Endothelial cell of umbilical vein (primary cell): ENCODE data around the gene ZCWPW1. TPM values are rescaled to one million over a fixed set of nuclear protein-coding genes. Genes with fewer than 3 reads are reported as not detected.

Experiments used
- BruUV-seq: library from RNA; stranded (reverse); fragments of 400-500 nt; replicated peaks from 2 replicates; lab custom pipeline; 2021; lab: Mats Ljungman, UMichigan
- CTCF ChIA-PET: fragments of 300-600, 350-600 bp; sonication (Branson Sonifier 250); formaldehyde crosslinking; loops from one replicate; lab custom pipeline; 2021; ENCODE audit warnings: antibody characterized with exemption, inconsistent platforms; lab: Charles Lee
- POLR2A ChIA-PET: fragments of 300-600, 350-600 bp; sonication (Branson Sonifier 250); formaldehyde crosslinking; loops from one replicate; lab custom pipeline; 2021; ENCODE audit warnings: antibody characterized with exemption, inconsistent platforms; lab: Charles Lee
- DNase-seq: peaks from one replicate; pipeline ENCODE4 v3.0.0-alpha.2; 2011; ENCODE audit warnings: low read depth, low spot score
- FAIRE-seq: peaks from 2 replicates; lab custom pipeline; 2011; peaks lifted over from hg19 to GRCh38; lab: Jason Lieb, UNC
- H2AFZ ChIP-seq: 2 replicates; pipeline ENCODE4 v1.6.0; 2012; ENCODE audit warnings: low read depth, low read length, control low read depth, inconsistent platforms
- H3K27ac ChIP-seq: 2 replicates; pipeline ENCODE4 v1.5.1; 2011; ENCODE audit warnings: low read depth, mild to moderate bottlenecking, control low read depth, low read length, moderate library complexity; ENCODE audit not compliant: insufficient read depth
- H3K27me3 ChIP-seq, 2 experiments: 2 replicates each; pipeline versions ENCODE4 v1.6.0 to v1.6.1; 2011; ENCODE audit warnings: low read length in 2 of 2, mixed read lengths in 1 of 2; ENCODE audit not compliant: control insufficient read depth in 2 of 2, insufficient read depth in 2 of 2
- H3K36me3 ChIP-seq, 2 experiments: 2 replicates in 1 of 2; 3 replicates in 1 of 2; pipeline ENCODE4 v1.5.1; 2011; ENCODE audit warnings: low read length in 2 of 2, mild to moderate bottlenecking in 1 of 2, moderate library complexity in 1 of 2; ENCODE audit not compliant: control insufficient read depth in 2 of 2, insufficient read depth in 2 of 2; ENCODE audit errors: extremely low read depth in 1 of 2
- H3K4me1 ChIP-seq: 3 replicates; pipeline ENCODE4 v1.5.1; 2011; ENCODE audit warnings: mild to moderate bottlenecking, low read length; ENCODE audit not compliant: control insufficient read depth, insufficient read depth; ENCODE audit errors: extremely low read depth
- H3K4me2 ChIP-seq: 2 replicates; pipeline ENCODE4 v1.6.1; 2011; ENCODE audit warnings: low read length, control low read depth, mixed read lengths; ENCODE audit not compliant: insufficient read depth
- H3K4me3 ChIP-seq, 3 experiments: fragments of 200-600 bp in 1 of 3; sonication (generic), shearing (Covaris generic) in 1 of 3; replicated peaks in 1 of 3; 2 replicates each; pipeline ENCODE4 v1.5.1; 2011 to 2016; ENCODE audit warnings: control low read depth in 3 of 3, low read length in 3 of 3, mild to moderate bottlenecking in 2 of 3, inconsistent platforms in 1 of 3, low read depth in 1 of 3, moderate library complexity in 1 of 3; ENCODE audit not compliant: insufficient read depth in 1 of 3
- H3K79me2 ChIP-seq: 2 replicates; pipeline ENCODE4 v1.6.0; 2012; ENCODE audit warnings: low read length, inconsistent platforms; ENCODE audit not compliant: control insufficient read depth, insufficient read depth
- H3K9ac ChIP-seq: replicated peaks from 2 replicates; pipeline ENCODE3; 2011; ENCODE audit warnings: low read length, control low read depth; ENCODE audit not compliant: insufficient read depth; ENCODE audit errors: extremely low read depth
- H3K9me1 ChIP-seq: replicated peaks from 3 replicates; pipeline ENCODE4 v1.6.0; 2011; ENCODE audit warnings: mild to moderate bottlenecking, low read length; ENCODE audit not compliant: control insufficient read depth, insufficient read depth; ENCODE audit errors: extremely low read depth
- H3K9me3 ChIP-seq: replicated peaks from 2 replicates; pipeline ENCODE4 v1.5.1; 2012; ENCODE audit warnings: low read length, inconsistent platforms; ENCODE audit not compliant: control insufficient read depth, insufficient read depth
- H4K20me1 ChIP-seq: replicated peaks from 2 replicates; pipeline ENCODE3; 2011; ENCODE audit warnings: mild to moderate bottlenecking, low read length; ENCODE audit not compliant: control insufficient read depth, insufficient read depth; ENCODE audit errors: extremely low read depth
- CTCF ChIP-seq, 2 donors: IDR thresholded peaks; 1 replicate in 1 of 2; 2 replicates in 1 of 2; pipeline ENCODE4 v1.5.1; 2011; ENCODE audit warnings: low read length in 2 of 2, mild to moderate bottlenecking in 2 of 2, moderate library complexity in 2 of 2, control low read depth in 1 of 2, inconsistent platforms in 1 of 2, low read depth in 1 of 2; ENCODE audit not compliant: insufficient read depth in 1 of 2; ENCODE audit errors: extremely low read depth in 1 of 2
- EZH2 ChIP-seq: IDR thresholded peaks from 2 replicates; pipeline ENCODE4 v1.6.1; 2012; ENCODE audit warnings: borderline replicate concordance, low read depth, mild to moderate bottlenecking, moderate library complexity, low read length, inconsistent platforms; ENCODE audit not compliant: severe bottlenecking
- FOS ChIP-seq: IDR thresholded peaks from 2 replicates; pipeline ENCODE4 v1.6.1; 2011; ENCODE audit warnings: mild to moderate bottlenecking, low read length, moderate library complexity, borderline replicate concordance; ENCODE audit not compliant: insufficient read depth
- GATA2 ChIP-seq: IDR thresholded peaks from 2 replicates; pipeline ENCODE4 v1.7.0; 2011; ENCODE audit warnings: low read depth, mild to moderate bottlenecking, moderate library complexity, mixed read lengths, low read length; ENCODE audit not compliant: insufficient read length, insufficient read depth
- JUN ChIP-seq: IDR thresholded peaks from 2 replicates; pipeline ENCODE4 v1.6.1; 2011; ENCODE audit warnings: borderline replicate concordance, low read depth; ENCODE audit not compliant: insufficient read length, insufficient read depth
- MAX ChIP-seq: IDR thresholded peaks from 2 replicates; pipeline ENCODE4 v1.6.1; 2011; ENCODE audit not compliant: insufficient read depth, insufficient read length
- MYC ChIP-seq: IDR thresholded peaks from one replicate; pipeline ENCODE4 v1.6.1; 2011; ENCODE audit warnings: mild to moderate bottlenecking, low read depth, low read length
- POLR2A ChIP-seq: IDR thresholded peaks from 2 replicates; pipeline ENCODE4 v1.6.1; 2012; ENCODE audit warnings: low read depth, mild to moderate bottlenecking, control low read depth, low read length
- POLR2AphosphoS5 ChIP-seq: IDR thresholded peaks from 2 replicates; pipeline ENCODE4 v1.6.1; 2012; ENCODE audit warnings: low read depth, mild to moderate bottlenecking, control low read depth, low read length, moderate library complexity; ENCODE audit not compliant: insufficient read depth
- dilution Hi-C: fragments of 300-500 bp; cut with MboI; formaldehyde crosslinking; loops from one replicate; pipeline ENCODE4 v1.15.0; 2019; ENCODE audit warnings: low sequenced_read_pairs; ENCODE audit not compliant: extremely low pct_ligation_motif_present
- intact Hi-C: fragments of 100-400 bp; cut with micrococcal nuclease; formaldehyde crosslinking; loops from one replicate; pipeline ENCODE4 v1.10.0; 2022
- polyA plus RNA-seq, 4 experiments: library from polyadenylated mRNA; depleted of rRNA in 3 of 4; stranded (reverse) in 3 of 4; unstranded in 1 of 4; fragments of >200 nt; gene quantifications; 2 replicates each; pipeline versions ENCODE4 v1.2.1 to v1.2.3, GENCODE V29; 2011 to 2012; ENCODE audit warnings: missing spikeins in 1 of 4
- total RNA-seq: library from RNA; stranded (reverse); gene quantifications from 2 replicates; pipeline ENCODE4 v1.2.3, GENCODE V29; 2021

The ZCWPW1 gene
- total and polyA plus RNA-seq, 2 donors (not counting 3 experiments of a cell fraction or from before 2014, with no cell fraction given), result 0.31 to 0.32 TPM

GRCh38 chr7:100426516-100426915 is 2.0 kb downstream of the ZCWPW1 start:
- Histone ChIP-seq H3K36me3 (peaks cover 0 to 3% of the 10 kb centered on the region in 2 experiments), H3K9me3 (no peaks in the 10 kb centered on the region), H3K4me2 (no peak overlapping the region), H4K20me1 (no peaks in the 10 kb centered on the region), H2AFZ (no peak overlapping the region), H3K27me3 (peaks cover 0 to 2% of the 10 kb centered on the region in 2 experiments), H3K9me1 (no peaks in the 10 kb centered on the region), H3K79me2 (peaks cover 16% of the 10 kb centered on the region), H3K9ac (no peak overlapping the region), H3K4me3 (no peak overlapping the region), H3K4me1 (peaks cover 11% of the 10 kb centered on the region), H3K27ac (no peak overlapping the region)
- ChIA-PET POLR2A (no interaction called here), CTCF (no interaction called here)
- BruUV-seq, result no TSS peak
- DNase-seq (no peak), FAIRE-seq (no peak)
- dilution Hi-C loops (no loop called here), intact Hi-C loops (no loop called here)
- TF ChIP-seq MYC, result no peak

GRCh38 chr7:100425347-100425746 is 3.2 kb downstream of the ZCWPW1 start:
- Histone ChIP-seq H3K9ac (no peak overlapping the region), H3K4me1 (no peaks in the 10 kb centered on the region), H3K27ac (no peak overlapping the region), H3K4me3 (no peak overlapping the region), H3K79me2 (peaks cover 4% of the 10 kb centered on the region), H3K36me3 (no peaks in the 10 kb centered on the region), H3K4me2 (no peak overlapping the region), H3K9me1 (no peaks in the 10 kb centered on the region), H3K27me3 (peaks cover 0 to 2% of the 10 kb centered on the region in 2 experiments), H3K9me3 (no peaks in the 10 kb centered on the region), H4K20me1 (no peaks in the 10 kb centered on the region), H2AFZ (no peak overlapping the region)
- DNase-seq (no peak), FAIRE-seq (no peak)
- TF ChIP-seq MAX, result no peak
- TF ChIP-seq POLR2A, result no peak
- no peak for TF ChIP-seq JUN
- TF ChIP-seq GATA2, result no peak
- TF ChIP-seq EZH2, result no peak
- no peak for TF ChIP-seq FOS
- TF ChIP-seq CTCF (IDR thresholded peaks at IDR 0.05; ENCODE audit: extremely low read depth in 1 of 2, insufficient read depth in 1 of 2, low read depth in 1 of 2, low read length in 2 of 2), result no peak
- TF ChIP-seq POLR2AphosphoS5, result no peak
- no peak for TF ChIP-seq MYC
- ChIA-PET CTCF (interaction anchor here (0.9 to 1.4 kb wide), 2 partner anchors 18 to 31 kb away, joined by 3 to 4 read pairs; no protein-coding TSS in a partner anchor), POLR2A (no interaction called here)
- intact Hi-C loops, result no loop called here
- no TSS peak for BruUV-seq
- dilution Hi-C loops, result no loop called here
